ENCODE results near the gene PREB. TPM values are rescaled to one million over a fixed set of nuclear protein-coding genes. Genes with fewer than 3 reads are reported as not detected.

Gene PREB
- total RNA-seq, 1 donor from 2014 or later: 42.9 TPM

DNA sequence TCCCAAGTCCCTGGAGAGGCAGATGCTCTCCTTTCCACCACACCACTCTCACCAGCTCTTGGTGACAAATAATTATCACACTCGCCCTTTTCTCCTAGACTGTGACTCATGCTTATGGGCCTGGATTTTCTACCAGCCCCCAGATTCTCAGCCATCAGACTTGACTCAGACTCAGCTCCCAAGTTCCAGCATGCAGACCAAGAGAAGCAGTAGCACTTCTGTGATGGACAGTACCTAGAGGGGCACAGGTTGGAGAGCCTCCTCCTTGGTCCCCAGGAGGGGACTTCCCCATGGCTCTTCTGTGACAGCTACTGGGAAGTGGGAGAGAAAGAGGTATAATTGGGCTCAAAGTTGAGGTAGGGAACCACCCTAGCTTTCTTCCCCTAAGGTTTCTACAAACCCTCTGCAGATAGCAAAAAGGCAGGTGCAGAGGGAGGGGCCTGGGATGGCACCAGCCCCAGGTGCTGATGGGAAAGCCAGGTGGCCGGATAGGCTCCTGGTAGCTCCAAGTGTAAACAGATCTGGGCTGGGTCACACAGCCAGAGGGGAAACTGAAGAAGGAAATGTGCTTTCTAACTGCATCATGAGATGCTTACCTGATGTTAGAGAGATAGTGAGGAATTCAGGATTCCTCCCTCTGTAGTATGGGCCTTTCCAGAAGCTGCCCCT, 18.5 kb upstream of the PREB start:
- Mint-ChIP-seq H3K27me3 (ENCODE audit: unreplicated experiment) (no peaks in the 10 kb centered on the region), H3K4me1 (ENCODE audit: unreplicated experiment) (no peaks in the 10 kb centered on the region), H3K27ac (ENCODE audit: unreplicated experiment) (no peak overlapping the region), H3K36me3 (ENCODE audit: low read depth, unreplicated experiment) (no peaks in the 10 kb centered on the region), H3K4me3 (ENCODE audit: unreplicated experiment) (no peak overlapping the region), H3K9me3 (ENCODE audit: unreplicated experiment) (no peaks in the 10 kb centered on the region)
- DNase-seq (ENCODE audit: low spot score): no peak
- no peak for TF ChIP-seq CTCF (IDR thresholded peaks at IDR 0.05; ENCODE audit: unreplicated experiment)

DNA sequence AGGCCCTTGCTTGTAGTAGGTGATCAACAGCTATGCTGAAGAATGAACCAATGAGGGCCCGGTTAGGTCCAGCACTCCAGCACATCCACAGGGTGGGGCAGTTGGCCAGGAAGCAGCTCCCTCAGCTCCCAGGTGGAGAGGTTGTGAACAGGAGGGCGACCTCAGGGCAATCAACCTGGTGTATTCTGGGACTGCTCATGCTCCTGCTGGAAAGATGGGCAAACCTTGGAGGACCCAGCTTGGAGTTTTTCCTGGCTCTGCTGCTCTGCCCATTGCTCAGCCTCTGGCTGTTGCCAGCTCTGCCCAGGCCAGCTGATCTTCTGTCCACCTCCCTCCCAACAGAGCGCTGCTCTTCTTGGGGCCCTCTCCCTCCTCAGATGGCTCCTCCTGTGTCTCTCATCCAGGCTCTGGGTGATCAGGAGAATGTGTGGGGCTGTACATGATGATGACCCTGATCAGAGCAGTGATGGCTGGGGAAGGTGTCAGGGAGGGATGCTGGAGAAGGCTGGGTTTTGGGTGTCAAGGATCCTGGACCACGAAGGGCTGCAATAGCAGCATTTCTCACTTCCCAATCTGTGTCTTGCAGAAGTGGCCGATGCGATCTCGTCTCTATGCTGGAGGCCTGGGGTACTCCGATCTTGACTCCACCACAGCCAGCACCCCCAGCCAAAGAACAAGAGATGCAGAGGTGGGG, 17.8 kb upstream of the PREB start:
- DNase-seq (ENCODE audit: low spot score): no peak
- H3K36me3 Mint-ChIP-seq (ENCODE audit: low read depth, unreplicated experiment): no peaks in the 10 kb centered on the region
- TF ChIP-seq CTCF (IDR thresholded peaks at IDR 0.05; ENCODE audit: unreplicated experiment): no peak
- no peaks in the 10 kb centered on the region for H3K9me3 Mint-ChIP-seq (ENCODE audit: unreplicated experiment)
- H3K27me3 Mint-ChIP-seq (ENCODE audit: unreplicated experiment): no peaks in the 10 kb centered on the region
- H3K4me3 Mint-ChIP-seq (ENCODE audit: unreplicated experiment): no peak overlapping the region
- no peak overlapping the region for H3K27ac Mint-ChIP-seq (ENCODE audit: unreplicated experiment)
- no peaks in the 10 kb centered on the region for H3K4me1 Mint-ChIP-seq (ENCODE audit: unreplicated experiment)

DNA sequence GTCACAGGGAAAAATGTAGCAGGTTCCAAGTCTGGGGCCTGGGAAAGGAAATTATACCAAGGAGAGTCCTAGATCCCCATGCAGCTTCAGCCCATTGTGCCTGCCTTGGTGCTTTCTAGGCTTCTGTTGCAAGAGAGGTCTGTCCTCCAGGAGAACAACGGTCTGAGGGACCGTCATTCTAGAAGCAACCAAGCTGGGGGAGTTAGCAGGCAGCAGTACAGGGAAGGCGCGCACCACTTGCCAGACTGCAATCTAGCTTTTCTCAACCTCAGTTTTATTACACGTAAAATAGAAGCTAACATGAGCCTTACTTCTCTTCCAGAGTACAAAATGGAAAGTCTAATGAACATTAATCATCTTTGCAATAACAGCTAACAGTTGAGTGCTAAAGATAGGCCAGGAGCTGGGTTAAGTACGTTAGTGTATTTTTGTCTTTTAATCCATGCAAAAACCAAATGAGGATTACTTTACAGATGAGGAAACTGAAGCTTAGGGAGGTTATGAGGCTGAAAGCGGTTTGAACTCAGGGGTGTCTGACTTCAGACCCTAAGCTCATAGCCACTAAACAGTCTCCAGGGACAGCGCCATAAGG, 16.3 kb upstream of the PREB start:
- TF ChIP-seq CTCF (IDR thresholded peaks at IDR 0.05; ENCODE audit: unreplicated experiment): no peak
- no peaks in the 10 kb centered on the region for H3K9me3 Mint-ChIP-seq (ENCODE audit: unreplicated experiment)
- DNase-seq (ENCODE audit: low spot score): no peak
- H3K4me3 Mint-ChIP-seq (ENCODE audit: unreplicated experiment): no peak overlapping the region
- no peaks in the 10 kb centered on the region for H3K36me3 Mint-ChIP-seq (ENCODE audit: low read depth, unreplicated experiment)
- no peak overlapping the region for H3K27ac Mint-ChIP-seq (ENCODE audit: unreplicated experiment)
- no peaks in the 10 kb centered on the region for H3K27me3 Mint-ChIP-seq (ENCODE audit: unreplicated experiment)
- H3K4me1 Mint-ChIP-seq (ENCODE audit: unreplicated experiment): no peaks in the 10 kb centered on the region

- no peak overlapping the region for H3K4me3 Mint-ChIP-seq (ENCODE audit: unreplicated experiment)
Measured at GRCh38 chr2:27149570-27150405, 15.4 kb upstream of the PREB start.

More at GRCh38 chr2:27149570-27150405, 15.4 kb upstream of the PREB start:
- Mint-ChIP-seq H3K9me3 (ENCODE audit: unreplicated experiment) (no peaks in the 10 kb centered on the region), H3K27ac (ENCODE audit: unreplicated experiment) (no peak overlapping the region), H3K36me3 (ENCODE audit: low read depth, unreplicated experiment) (no peaks in the 10 kb centered on the region), H3K4me1 (ENCODE audit: unreplicated experiment) (no peaks in the 10 kb centered on the region), H3K27me3 (ENCODE audit: unreplicated experiment) (peaks cover 2% of the 10 kb centered on the region)
- no peak for DNase-seq (ENCODE audit: low spot score)
- TF ChIP-seq CTCF (IDR thresholded peaks at IDR 0.05; ENCODE audit: unreplicated experiment): no peak

Data from endothelial cell (in vitro differentiated cells).